ENCODE measurements around the gene TPPP.

DNA sequence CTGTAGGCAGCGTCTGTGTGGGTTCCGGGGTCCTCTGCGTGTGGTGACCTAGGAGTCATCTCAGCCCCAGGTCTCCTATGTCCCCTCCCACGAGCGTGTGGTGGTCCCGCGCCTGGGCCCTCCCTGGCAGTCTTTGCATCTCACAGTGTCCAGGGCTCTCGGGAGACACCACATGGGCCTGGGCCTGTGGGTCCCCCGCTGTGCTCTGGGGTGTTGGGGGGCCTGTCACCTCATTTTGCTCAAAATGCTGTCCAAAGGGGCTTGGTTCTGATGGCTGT is 54.0 kb downstream of the TPPP start:
- TF ChIP-seq, protein P1, sequence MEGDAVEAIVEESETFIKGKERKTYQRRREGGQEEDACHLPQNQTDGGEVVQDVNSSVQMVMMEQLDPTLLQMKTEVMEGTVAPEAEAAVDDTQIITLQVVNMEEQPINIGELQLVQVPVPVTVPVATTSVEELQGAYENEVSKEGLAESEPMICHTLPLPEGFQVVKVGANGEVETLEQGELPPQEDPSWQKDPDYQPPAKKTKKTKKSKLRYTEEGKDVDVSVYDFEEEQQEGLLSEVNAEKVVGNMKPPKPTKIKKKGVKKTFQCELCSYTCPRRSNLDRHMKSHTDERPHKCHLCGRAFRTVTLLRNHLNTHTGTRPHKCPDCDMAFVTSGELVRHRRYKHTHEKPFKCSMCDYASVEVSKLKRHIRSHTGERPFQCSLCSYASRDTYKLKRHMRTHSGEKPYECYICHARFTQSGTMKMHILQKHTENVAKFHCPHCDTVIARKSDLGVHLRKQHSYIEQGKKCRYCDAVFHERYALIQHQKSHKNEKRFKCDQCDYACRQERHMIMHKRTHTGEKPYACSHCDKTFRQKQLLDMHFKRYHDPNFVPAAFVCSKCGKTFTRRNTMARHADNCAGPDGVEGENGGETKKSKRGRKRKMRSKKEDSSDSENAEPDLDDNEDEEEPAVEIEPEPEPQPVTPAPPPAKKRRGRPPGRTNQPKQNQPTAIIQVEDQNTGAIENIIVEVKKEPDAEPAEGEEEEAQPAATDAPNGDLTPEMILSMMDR (IDR thresholded peaks at IDR 0.05; ENCODE audit: low read depth, low read length, poor library complexity, severe bottlenecking), result no peak
- TF ChIP-seq EZH2phosphoT487 (IDR thresholded peaks at IDR 0.05; ENCODE audit: borderline replicate concordance, low read length), result no peak

Data from DOHH2 (cell line).